Urinary bladder (tissue), 4 donors: ENCODE measurements around the gene KCNH3. TPM values are rescaled to one million over a fixed set of nuclear protein-coding genes. Genes with fewer than 3 reads are reported as not detected.
"Not testable (repeated sequence)": the region's sequence is repeated elsewhere in the genome, so short reads cannot be mapped to it uniquely, and the experiment has no call there.

Source experiments
- DNase-seq: peaks from one replicate; pipeline ENCODE4 v3.0.0-alpha.2; 2015; ENCODE audit errors: extremely low spot score
- H3K27ac ChIP-seq: one replicate; pipeline ENCODE4 v1.5.1; 2013; ENCODE audit warnings: low read depth, mild to moderate bottlenecking, moderate library complexity
- H3K36me3 ChIP-seq: one replicate; pipeline ENCODE4 v1.6.1; 2013; ENCODE audit warnings: mild to moderate bottlenecking, moderate library complexity; ENCODE audit not compliant: insufficient read depth
- H3K4me1 ChIP-seq: one replicate; pipeline ENCODE4 v1.6.1; 2013; ENCODE audit warnings: mild to moderate bottlenecking, moderate library complexity; ENCODE audit not compliant: insufficient read depth
- H3K4me3 ChIP-seq: one replicate; pipeline ENCODE4 v1.5.1; 2013; ENCODE audit warnings: low read depth, low read length
- WGBS: extraction: QIAGEN DNeasy Blood & Tissue Kit; methylation state at CpG from one replicate; pipeline ENCODE4 v1.1.7; 2013; 5-methylcytosine and 5-hydroxymethylcytosine counted together
- polyA plus RNA-seq: library from polyadenylated mRNA; stranded (reverse); fragments of 200-250 nt; gene quantifications from one replicate; pipeline ENCODE4 v1.2.3, GENCODE V29; 2013
- total RNA-seq: library from RNA; depleted of rRNA; stranded (reverse); fragments of >200 nt; gene quantifications from one replicate; pipeline ENCODE4 v1.2.3, GENCODE V29; 2014
- donor health status: healthy with polysubstance abuse.
- donor health status: healthy.

The KCNH3 gene
- total and polyA plus RNA-seq, 2 donors = 0.28 to 0.58 TPM

DNA sequence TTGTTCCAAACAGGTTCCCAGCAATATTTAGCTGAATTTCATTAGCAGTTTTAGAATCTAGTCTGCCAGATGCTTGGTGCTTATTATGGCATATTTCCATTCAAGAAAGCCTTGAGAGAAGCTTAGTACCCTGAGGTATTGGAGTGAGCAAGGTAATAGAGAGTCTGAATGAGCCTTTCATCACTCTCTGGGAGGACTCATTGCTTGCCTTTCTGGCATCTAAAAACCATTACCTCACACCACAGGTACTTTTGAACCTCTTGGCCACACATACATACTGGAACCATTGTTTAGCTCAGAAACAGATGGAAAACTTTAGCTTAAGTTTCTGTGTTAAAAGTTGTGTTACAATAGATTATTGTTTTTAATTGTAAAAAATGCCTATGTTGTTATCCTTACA is 27.4 kb upstream of the KCNH3 start:
- Histone ChIP-seq H3K4me3 (no peak overlapping the region), H3K27ac (no peak overlapping the region), H3K36me3 (no peaks in the 10 kb centered on the region), H3K4me1 (no peaks in the 10 kb centered on the region)
- DNase-seq = no peak

DNA sequence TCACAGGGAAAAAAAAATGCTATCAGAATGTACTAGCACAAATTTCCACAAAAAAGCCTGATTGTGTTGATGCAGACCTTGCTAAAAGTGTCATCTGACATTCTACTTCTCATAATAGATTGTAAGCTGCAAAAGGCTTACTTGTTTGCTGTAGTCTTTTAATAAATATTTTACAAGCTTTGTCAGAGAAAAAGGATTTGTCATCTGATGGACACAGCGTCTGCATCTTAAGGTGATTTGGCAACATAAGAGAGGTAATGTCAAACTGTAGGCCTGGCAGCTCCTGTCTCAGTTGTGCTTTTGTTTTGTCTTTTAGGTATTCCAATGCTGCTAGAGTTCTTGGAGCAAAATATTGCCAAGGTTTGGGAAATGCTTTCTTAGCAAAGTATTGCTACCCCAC is 26.3 kb upstream of the KCNH3 start:
- 73% methylated on average over 1 of the region's 1 CpG for WGBS
- H3K36me3 ChIP-seq = no peaks in the 10 kb centered on the region
- no peak for DNase-seq
- no peaks in the 10 kb centered on the region for H3K4me1 ChIP-seq
- no peak overlapping the region for H3K4me3 ChIP-seq
- H3K27ac ChIP-seq = no peak overlapping the region

DNA sequence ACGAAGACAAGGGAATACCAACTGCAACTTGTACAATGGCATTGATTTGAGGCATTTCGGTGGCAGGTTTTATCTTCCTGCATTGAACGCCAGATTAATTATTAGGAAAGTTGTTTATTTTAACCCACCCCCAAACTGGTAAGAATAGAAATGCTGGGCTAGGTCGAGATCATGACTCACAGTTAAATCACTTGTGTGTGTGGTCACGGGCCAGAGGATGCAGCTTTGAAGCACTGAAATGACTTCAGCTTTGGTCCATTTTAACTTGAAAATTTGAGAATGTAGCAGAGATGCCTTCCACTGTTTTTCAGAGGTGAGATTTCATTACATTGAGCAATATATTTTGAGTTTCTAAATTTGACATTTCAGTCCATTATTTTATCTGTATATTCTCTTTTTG is 23.6 kb upstream of the KCNH3 start:
- H3K36me3 ChIP-seq = no peaks in the 10 kb centered on the region

DNA sequence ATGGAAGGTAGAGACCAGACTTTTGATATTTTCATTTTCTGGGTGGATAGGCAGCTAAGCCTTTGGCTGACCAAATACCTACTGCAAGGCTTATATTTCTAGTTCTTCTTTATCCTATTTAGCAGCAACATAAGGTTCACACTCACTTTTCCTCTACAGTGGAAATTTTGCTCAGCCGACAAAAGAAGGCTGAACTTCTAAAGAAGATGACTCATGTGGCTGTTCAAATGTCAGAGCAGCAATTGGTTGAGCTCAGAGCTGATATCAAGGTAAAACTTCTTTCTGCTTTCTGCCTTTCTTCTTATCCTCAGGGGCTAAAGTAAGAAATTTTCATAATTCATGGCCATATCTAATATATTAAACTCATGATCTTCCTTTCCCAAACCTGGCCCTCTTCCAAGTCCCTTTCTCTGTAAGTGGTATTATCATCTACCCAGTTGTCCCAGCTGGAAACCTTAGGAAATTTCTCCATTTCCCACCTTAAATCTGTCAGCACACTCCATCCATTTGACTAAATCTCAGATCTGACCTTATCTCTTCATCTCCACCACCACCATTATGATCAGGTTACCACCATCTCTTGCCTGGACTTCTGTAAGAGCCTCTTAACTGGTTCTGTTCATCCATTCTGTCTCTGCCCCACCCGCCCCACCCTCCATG is 19.8 kb upstream of the KCNH3 start:
- DNase-seq = no peak
- WGBS = 76% methylated on average over 2 of the region's 2 CpGs

More for the DNA sequence above, 23.6 kb upstream of the KCNH3 start:
- WGBS = 78% methylated on average over 5 of the region's 5 CpGs
- H3K27ac ChIP-seq = no peak overlapping the region
- no peak for DNase-seq
- no peak overlapping the region for H3K4me3 ChIP-seq
- H3K4me1 ChIP-seq = no peaks in the 10 kb centered on the region

DNA sequence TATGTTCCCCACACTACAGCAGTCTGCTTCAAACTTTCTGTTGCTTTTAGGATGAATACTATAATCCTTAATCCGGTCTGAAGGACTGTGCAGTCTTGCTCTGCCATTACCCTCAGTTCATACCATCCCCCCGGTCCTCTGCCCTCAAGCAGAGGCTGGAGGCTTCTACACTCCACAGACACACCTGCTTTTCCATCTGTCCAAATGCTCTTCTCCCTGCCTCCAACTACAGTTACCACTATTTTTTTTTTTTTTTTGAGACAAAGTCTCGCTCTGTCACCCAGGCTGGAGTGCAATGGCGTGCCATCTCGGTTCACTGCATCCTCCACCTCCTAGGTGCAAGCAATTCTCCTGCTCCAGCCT is 19.3 kb upstream of the KCNH3 start:
- H3K27ac ChIP-seq = no peak overlapping the region
- H3K36me3 ChIP-seq = peaks cover 2% of the 10 kb centered on the region
- no peaks in the 10 kb centered on the region for H3K4me1 ChIP-seq
- WGBS = 98% methylated on average over 5 of the region's 5 CpGs
- DNase-seq = no peak
- no peak overlapping the region for H3K4me3 ChIP-seq

More for the DNA sequence above, 19.8 kb upstream of the KCNH3 start:
- H3K4me1 ChIP-seq = no peaks in the 10 kb centered on the region
- peaks cover 2% of the 10 kb centered on the region for H3K36me3 ChIP-seq
- H3K27ac ChIP-seq = no peak overlapping the region
- no peak overlapping the region for H3K4me3 ChIP-seq

DNA sequence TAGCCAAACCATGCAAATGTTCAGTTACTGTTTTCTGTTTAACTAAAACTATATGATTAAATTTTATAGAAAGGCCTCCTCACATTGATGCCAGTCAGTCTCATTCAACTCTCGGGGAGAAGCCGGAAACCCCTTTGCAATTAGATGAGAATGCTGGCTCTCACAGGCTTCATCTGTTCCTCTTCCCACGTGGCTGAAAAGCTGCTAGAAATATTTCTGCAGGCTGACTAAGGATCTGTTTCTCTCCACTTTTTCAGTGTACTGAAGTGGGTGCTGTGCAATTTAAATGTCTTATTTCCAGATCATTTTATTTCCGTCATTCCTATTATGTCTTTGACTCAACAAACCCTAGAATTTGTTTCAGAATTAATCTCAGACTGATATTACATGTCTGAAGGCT is 17.4 kb upstream of the KCNH3 start:
- Histone ChIP-seq H3K4me3 (no peak overlapping the region), H3K4me1 (no peaks in the 10 kb centered on the region), H3K27ac (no peak overlapping the region), H3K36me3 (peaks cover 2% of the 10 kb centered on the region)
- 92% methylated on average over 4 of the region's 4 CpGs for WGBS
- no peak for DNase-seq

DNA sequence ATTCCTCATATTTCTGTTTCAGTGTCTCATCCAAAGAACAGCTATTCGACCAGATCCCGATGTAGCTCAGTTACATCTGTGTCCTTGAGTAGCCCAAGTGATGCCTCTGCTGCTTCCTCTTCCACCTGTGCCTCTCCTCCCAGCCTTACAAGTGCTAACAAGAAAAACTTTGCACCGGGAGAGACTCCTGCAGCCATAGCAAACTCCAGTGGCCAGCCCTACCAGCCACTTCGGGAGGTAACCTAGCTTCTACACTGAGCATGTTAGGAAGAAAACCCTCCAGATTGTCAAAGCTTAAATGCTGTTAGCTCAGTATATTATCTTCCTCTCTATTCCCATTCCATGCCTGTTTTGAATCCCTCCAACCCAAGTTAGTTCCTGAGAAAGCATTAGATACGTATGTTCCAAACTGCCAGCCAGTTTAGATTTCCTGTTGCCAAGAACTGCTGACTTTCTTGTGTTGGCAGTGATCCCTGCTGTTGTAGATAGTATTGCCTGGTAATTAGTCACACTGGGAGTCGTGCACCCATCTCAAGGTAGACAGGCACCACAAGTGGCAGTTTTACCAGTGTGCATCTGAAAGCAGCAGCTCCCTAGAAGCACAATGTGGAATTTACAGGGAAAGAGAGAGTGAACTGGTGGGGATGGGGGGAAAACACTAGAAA is 14.0 kb upstream of the KCNH3 start:
- H3K36me3 ChIP-seq = peaks cover 3% of the 10 kb centered on the region
- 82% methylated on average over 6 of the region's 6 CpGs for WGBS

DNA sequence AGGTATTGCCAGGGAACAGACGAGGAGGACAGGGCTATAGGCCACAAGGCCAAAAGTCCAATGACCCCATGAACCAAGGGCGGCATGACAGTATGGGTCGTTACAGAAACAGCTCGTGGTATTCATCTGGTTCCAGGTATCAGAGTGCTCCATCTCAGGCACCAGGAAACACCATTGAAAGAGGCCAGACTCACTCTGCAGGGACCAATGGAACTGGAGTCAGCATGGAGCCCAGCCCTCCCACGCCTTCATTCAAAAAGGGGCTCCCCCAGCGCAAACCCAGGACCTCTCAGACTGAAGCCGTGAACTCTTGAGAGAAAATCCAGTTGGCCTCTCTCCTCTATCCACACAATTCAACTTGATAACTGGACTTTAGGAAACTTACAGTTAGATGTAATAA is 12.9 kb upstream of the KCNH3 start:
- H3K4me3 ChIP-seq = no peak overlapping the region
- no peaks in the 10 kb centered on the region for H3K4me1 ChIP-seq
- no peak for DNase-seq
- H3K27ac ChIP-seq = no peak overlapping the region
- WGBS = 93% methylated on average over 7 of the region's 7 CpGs
- peaks cover 3% of the 10 kb centered on the region for H3K36me3 ChIP-seq

More for the DNA sequence above, 14.0 kb upstream of the KCNH3 start:
- Histone ChIP-seq H3K4me3 (no peak overlapping the region), H3K27ac (no peak overlapping the region), H3K4me1 (no peaks in the 10 kb centered on the region)
- no peak for DNase-seq

DNA sequence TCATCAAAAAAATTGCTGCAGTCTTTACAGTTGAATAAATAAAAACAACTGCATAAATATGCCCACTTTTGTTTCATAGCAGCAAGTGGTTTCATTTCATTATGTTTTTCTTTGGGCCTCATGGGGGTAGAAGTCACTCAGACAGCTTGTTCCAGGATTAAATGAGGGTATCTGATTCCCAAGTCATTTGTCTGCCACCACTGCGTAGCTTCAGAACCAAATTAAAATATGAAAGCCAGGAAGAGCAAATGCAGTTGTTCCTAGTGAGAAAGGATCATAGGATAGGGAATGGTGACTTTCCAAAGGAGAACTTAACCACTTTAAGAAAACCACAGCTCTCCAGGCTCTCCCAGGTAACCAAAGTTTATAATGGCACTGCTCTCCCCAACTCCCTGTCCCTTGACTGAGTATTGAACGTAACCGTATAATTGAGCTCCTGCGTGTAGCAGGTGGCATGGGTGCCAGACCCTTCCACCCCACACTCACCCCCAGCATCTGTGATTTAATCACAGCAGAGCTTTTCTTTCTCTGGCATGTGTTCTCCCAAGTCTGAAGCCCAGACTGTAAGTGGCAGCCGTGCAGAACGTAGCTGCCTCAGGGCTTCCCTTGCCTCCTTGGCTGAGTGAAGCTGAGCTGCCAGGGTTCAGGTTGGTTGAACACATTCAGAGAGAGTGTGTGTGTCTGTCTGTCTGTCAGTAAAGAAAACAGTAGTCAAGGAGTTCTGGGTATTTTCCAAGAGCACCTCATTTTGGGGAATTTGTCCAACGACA is 11.3 kb upstream of the KCNH3 start:
- H3K4me1 ChIP-seq = no peaks in the 10 kb centered on the region
- peaks cover 2% of the 10 kb centered on the region for H3K36me3 ChIP-seq
- H3K27ac ChIP-seq = no peak overlapping the region
- 85% methylated on average over 7 of the region's 7 CpGs for WGBS
- DNase-seq = no peak
- H3K4me3 ChIP-seq = no peak overlapping the region

DNA sequence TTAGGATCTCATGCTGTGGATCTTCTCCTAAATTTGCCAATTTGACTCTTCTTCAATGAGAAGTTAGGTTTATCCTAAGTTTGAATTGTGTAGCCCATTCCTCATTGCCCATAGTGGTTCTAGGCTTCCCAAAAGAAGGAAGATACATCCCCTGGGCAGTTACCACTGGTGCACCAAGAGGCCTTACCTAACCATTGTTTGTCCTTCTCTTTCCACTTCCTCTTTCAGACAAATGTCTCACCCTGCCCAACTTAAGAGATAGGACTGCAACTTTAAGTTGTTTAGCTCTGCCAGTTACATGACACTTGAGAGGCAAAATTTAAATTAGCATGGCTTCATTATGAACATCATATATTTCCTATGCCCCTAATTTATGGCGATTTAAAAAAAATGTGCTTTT is 9.4 kb upstream of the KCNH3 start:
- DNase-seq = no peak
- Histone ChIP-seq H3K36me3 (peaks cover 2% of the 10 kb centered on the region), H3K4me1 (no peaks in the 10 kb centered on the region), H3K4me3 (no peak overlapping the region), H3K27ac (no peak overlapping the region)
- WGBS = 89% methylated on average over 1 of the region's 1 CpG

DNA sequence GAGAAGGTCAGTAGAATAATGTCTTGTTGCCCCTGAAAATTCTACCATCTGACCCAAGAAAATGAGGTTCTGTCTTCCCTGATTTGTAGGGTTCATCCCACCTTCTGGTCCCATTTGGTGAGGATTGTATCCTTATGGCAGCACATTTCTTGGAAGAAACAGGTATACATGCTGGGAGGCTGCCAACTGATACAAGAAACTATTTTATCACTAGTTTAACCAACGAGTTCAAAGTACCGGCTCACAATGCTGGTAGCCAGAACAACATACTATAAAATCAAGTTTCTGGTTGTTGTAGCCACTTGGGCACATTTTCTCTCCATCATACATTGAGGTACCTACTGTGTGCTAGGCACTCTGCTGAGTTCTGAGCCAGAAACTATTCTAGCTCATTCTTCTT is 7.1 kb upstream of the KCNH3 start:
- WGBS = 64% methylated on average over 2 of the region's 2 CpGs
- Histone ChIP-seq H3K4me1 (no peaks in the 10 kb centered on the region), H3K4me3 (no peak overlapping the region), H3K36me3 (peaks cover 2% of the 10 kb centered on the region), H3K27ac (no peak overlapping the region)
- DNase-seq = no peak

DNA sequence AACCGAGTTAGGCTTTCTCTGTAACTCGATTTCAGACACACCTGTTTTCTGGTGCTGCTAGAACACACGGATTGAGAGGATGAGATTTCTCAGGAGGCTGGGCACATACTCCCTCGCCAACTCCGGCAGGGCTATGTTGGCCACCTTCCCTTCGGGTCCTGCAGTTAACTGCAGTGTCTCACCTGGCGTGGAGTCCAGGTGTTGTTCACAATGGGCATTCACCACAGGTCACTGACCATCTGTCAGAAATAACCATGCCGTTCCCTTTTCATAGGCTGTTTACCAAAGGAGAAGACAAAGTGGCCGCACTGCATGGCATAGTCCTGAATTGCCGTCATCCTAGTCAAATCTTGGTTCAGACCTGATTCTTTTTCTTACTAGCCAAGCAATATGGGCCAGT is 5.5 kb upstream of the KCNH3 start:
- H3K36me3 ChIP-seq = no peaks in the 10 kb centered on the region
- WGBS = 90% methylated on average over 10 of the region's 10 CpGs
- no peak for DNase-seq
- H3K27ac ChIP-seq = no peak overlapping the region
- H3K4me1 ChIP-seq = no peaks in the 10 kb centered on the region
- H3K4me3 ChIP-seq = no peak overlapping the region

DNA sequence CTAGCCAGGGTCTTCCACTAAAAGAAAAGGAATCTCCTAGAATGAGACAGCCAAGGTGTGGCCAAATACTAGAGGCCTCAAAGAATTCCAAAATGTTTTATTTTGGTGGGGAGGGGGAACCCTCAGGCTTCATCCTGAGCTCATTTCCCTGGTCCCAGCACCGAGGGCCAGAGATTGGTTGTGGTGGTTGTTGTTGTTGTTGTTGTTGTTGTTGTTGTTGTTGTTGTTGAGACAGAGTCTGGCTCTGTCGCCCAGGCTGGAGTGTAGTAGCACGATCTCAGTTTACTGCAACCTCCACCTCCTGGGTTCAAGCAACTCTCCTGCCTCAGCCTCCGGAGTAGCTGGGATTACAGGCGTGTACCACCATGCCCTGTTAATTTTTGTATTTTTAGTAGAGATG is 4.7 kb upstream of the KCNH3 start:
- not testable (repeated sequence) for H3K4me3 ChIP-seq, H3K36me3 ChIP-seq, H3K27ac ChIP-seq, DNase-seq, H3K4me1 ChIP-seq
- 85% methylated on average over 5 of the region's 5 CpGs for WGBS

DNA sequence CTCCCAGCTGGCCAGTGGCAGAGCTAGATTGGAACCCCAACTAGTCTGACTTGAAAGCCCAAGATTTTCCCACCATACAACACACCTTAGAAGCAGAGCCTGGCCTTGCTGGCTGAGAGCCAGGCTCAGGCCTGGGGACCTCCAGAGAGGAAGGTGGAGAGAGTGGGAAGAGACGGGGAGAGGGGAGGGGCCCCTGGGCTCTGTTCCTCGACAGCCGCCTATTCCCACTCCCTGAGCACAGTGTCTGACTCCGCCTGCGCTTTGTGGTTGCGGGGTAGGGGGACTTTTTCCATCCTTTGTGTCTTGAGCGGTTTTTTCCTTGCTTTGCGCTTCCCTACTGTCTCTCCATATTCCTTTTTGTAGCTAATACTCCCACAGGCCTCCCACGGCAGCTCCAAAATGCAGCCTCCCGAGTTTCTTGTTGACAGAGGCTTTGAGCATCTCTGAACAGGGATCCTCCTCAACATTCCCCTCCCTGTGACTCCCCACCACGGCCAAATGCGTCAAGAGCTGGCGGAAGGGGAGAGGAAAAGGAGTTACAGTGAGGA is 4.0 kb upstream of the KCNH3 start:
- H3K27ac ChIP-seq = no peak overlapping the region
- no peak for DNase-seq
- no peak overlapping the region for H3K4me3 ChIP-seq
- no peaks in the 10 kb centered on the region for H3K36me3 ChIP-seq
- WGBS = 72% methylated on average over 13 of the region's 13 CpGs
- H3K4me1 ChIP-seq = no peaks in the 10 kb centered on the region
